H1 (cell line): ENCODE data around the gene CACNA1B. TPM values are rescaled to one million over a fixed set of nuclear protein-coding genes. Genes with fewer than 3 reads are reported as not detected.

ENCODE experiments used
- CTCF ChIA-PET: fragments of 300-600 bp; sonication (Branson Sonifier 250); formaldehyde crosslinking; loops from one replicate; lab custom pipeline; 2021; ENCODE audit not compliant: partially characterized antibody; lab: Charles Lee
- POLR2A ChIA-PET: fragments of 300-600 bp; sonication (Branson Sonifier 250); formaldehyde crosslinking; loops from one replicate; lab custom pipeline; 2021; ENCODE audit warnings: inconsistent platforms; ENCODE audit not compliant: partially characterized antibody; lab: Charles Lee
- DNase-seq, 2 experiments: peaks; one replicate each; pipeline versions ENCODE4 v3.0.0 to v3.0.0-alpha.2; 2010 to 2022; ENCODE audit warnings: low spot score in 2 of 2, low read depth in 1 of 2, mixed read lengths in 1 of 2
- FAIRE-seq: peaks from 2 replicates; lab custom pipeline; 2011; peaks lifted over from hg19 to GRCh38; lab: Jason Lieb, UNC
- H2AFZ ChIP-seq: 2 replicates; pipeline ENCODE4 v1.8.1; 2012; ENCODE audit warnings: low read length, inconsistent platforms
- H2AK5ac ChIP-seq: 2 replicates; pipeline ENCODE4 v1.6.1; 2013; ENCODE audit warnings: low read depth, low read length
- H2BK120ac ChIP-seq: replicated peaks from 2 replicates; pipeline ENCODE3; 2013; ENCODE audit warnings: low read depth, low read length, inconsistent platforms
- H2BK12ac ChIP-seq: 2 replicates; pipeline ENCODE4 v1.6.1; 2013; ENCODE audit warnings: low read depth, low read length
- H2BK15ac ChIP-seq: 2 replicates; pipeline ENCODE4 v1.6.1; 2013; ENCODE audit warnings: low read length
- H2BK20ac ChIP-seq: 2 replicates; pipeline ENCODE4 v1.6.1; 2013; ENCODE audit warnings: low read length
- H2BK5ac ChIP-seq: 2 replicates; pipeline ENCODE4 v1.6.1; 2013; ENCODE audit warnings: low read depth, low read length
- H3K14ac ChIP-seq: 2 replicates; pipeline ENCODE4 v1.6.1; 2013; ENCODE audit warnings: inconsistent platforms; ENCODE audit not compliant: insufficient read length
- H3K18ac ChIP-seq: 2 replicates; pipeline ENCODE4 v1.6.1; 2013; ENCODE audit warnings: low read length; ENCODE audit errors: extremely low read depth
- H3K23ac ChIP-seq: 2 replicates; pipeline ENCODE4 v1.6.1; 2013; ENCODE audit warnings: inconsistent platforms; ENCODE audit not compliant: insufficient read length
- H3K23me2 ChIP-seq: 2 replicates; pipeline ENCODE4 v1.6.1; 2013; ENCODE audit warnings: low read depth, low read length
- H3K27ac ChIP-seq: 2 replicates; pipeline ENCODE4 v1.6.1; 2011; ENCODE audit warnings: low read depth, low read length, inconsistent platforms
- H3K27me3 ChIP-seq, 4 experiments: replicated peaks in 1 of 4; 1 replicate in 1 of 4; 2 replicates in 3 of 4; pipeline versions ENCODE4 v1.6.1 to v1.8.1; 2011 to 2013; ENCODE audit warnings: low read length in 3 of 4, mild to moderate bottlenecking in 3 of 4, inconsistent platforms in 2 of 4, mixed read lengths in 2 of 4, moderate library complexity in 1 of 4; ENCODE audit not compliant: control insufficient read depth in 3 of 4, insufficient read depth in 3 of 4; ENCODE audit errors: extremely low read depth in 1 of 4
- H3K36me3 ChIP-seq, 4 experiments: 2 replicates each; pipeline versions ENCODE4 v1.6.1 to v1.8.1; 2011 to 2013; ENCODE audit warnings: mild to moderate bottlenecking in 4 of 4, low read length in 3 of 4, moderate library complexity in 2 of 4, control low read depth in 1 of 4, inconsistent platforms in 1 of 4; ENCODE audit not compliant: insufficient read depth in 4 of 4, control insufficient read depth in 2 of 4
- H3K4ac ChIP-seq: replicated peaks from 2 replicates; pipeline ENCODE3; 2013; ENCODE audit warnings: low read length, low read depth, mixed read lengths, inconsistent platforms; ENCODE audit not compliant: insufficient read length
- H3K4me1 ChIP-seq, 4 experiments: replicated peaks in 1 of 4; 1 replicate in 1 of 4; 2 replicates in 3 of 4; pipeline versions ENCODE4 v1.6.1 to v1.8.1; 2011 to 2013; ENCODE audit warnings: low read length in 3 of 4, inconsistent platforms in 2 of 4, mixed read lengths in 1 of 4; ENCODE audit not compliant: insufficient read depth in 4 of 4, control insufficient read depth in 3 of 4
- H3K4me2 ChIP-seq, 2 experiments: 2 replicates each; pipeline versions ENCODE4 v1.6.1 to v1.8.1; 2011 to 2013; ENCODE audit warnings: low read depth in 2 of 2, low read length in 2 of 2, control low read depth in 1 of 2, inconsistent platforms in 1 of 2, mild to moderate bottlenecking in 1 of 2; ENCODE audit not compliant: insufficient read depth in 1 of 2
- H3K4me3 ChIP-seq, 4 experiments: fragments of 200-600, 300-600 bp in 1 of 4; sonication (generic), shearing (Covaris generic), sonication (Bioruptor Twin) in 1 of 4; 2 replicates each; pipeline versions ENCODE4 v1.5.1 to v1.8.1; 2011 to 2016; ENCODE audit warnings: low read length in 4 of 4, low read depth in 3 of 4, control low read depth in 2 of 4, inconsistent platforms in 2 of 4, mild to moderate bottlenecking in 2 of 4, mixed read lengths in 1 of 4, moderate library complexity in 1 of 4; ENCODE audit not compliant: insufficient read depth in 2 of 4; ENCODE audit errors: extremely low read depth in 1 of 4
- H3K56ac ChIP-seq: replicated peaks from 2 replicates; pipeline ENCODE3; 2013; ENCODE audit warnings: low read depth, mild to moderate bottlenecking, mixed read lengths, low read length, inconsistent platforms; ENCODE audit not compliant: insufficient read length
- H3K79me1 ChIP-seq: 2 replicates; pipeline ENCODE4 v1.6.1; 2013; ENCODE audit warnings: low read depth, low read length, control low read depth
- H3K79me2 ChIP-seq, 2 experiments: 2 replicates each; pipeline versions ENCODE4 v1.6.1 to v1.8.1; 2012 to 2013; ENCODE audit warnings: low read length in 2 of 2, mild to moderate bottlenecking in 2 of 2, inconsistent platforms in 1 of 2; ENCODE audit not compliant: insufficient read depth in 2 of 2, control insufficient read depth in 1 of 2
- H3K9ac ChIP-seq, 4 experiments: replicated peaks in 1 of 4; 1 replicate in 1 of 4; 2 replicates in 3 of 4; pipeline versions ENCODE4 v1.6.1 to v1.8.1; 2011 to 2013; ENCODE audit warnings: low read depth in 3 of 4, low read length in 3 of 4, control low read depth in 2 of 4, mild to moderate bottlenecking in 2 of 4, moderate library complexity in 2 of 4, inconsistent platforms in 1 of 4; ENCODE audit errors: extremely low read depth in 1 of 4
- H3K9me3 ChIP-seq, 2 experiments: 2 replicates each; pipeline versions ENCODE4 v1.6.1 to v1.8.1; 2012 to 2013; ENCODE audit warnings: mild to moderate bottlenecking in 2 of 2, moderate library complexity in 2 of 2, control low read depth in 1 of 2, inconsistent platforms in 1 of 2, low read depth in 1 of 2, low read length in 1 of 2, mixed read lengths in 1 of 2; ENCODE audit not compliant: insufficient read depth in 2 of 2
- H4K20me1 ChIP-seq, 2 experiments: replicated peaks in 1 of 2; 2 replicates each; pipeline versions ENCODE3 to v1.8.1; 2011 to 2013; ENCODE audit warnings: inconsistent platforms in 2 of 2, low read length in 2 of 2, mild to moderate bottlenecking in 1 of 2; ENCODE audit not compliant: insufficient read depth in 2 of 2, control insufficient read depth in 1 of 2
- H4K5ac ChIP-seq: 2 replicates; pipeline ENCODE4 v1.6.1; 2013; ENCODE audit warnings: low read length, low read depth, mixed read lengths, inconsistent platforms; ENCODE audit not compliant: insufficient read length
- H4K8ac ChIP-seq: 2 replicates; pipeline ENCODE4 v1.8.0; 2013; ENCODE audit warnings: mild to moderate bottlenecking, moderate library complexity, low read length, inconsistent platforms; ENCODE audit not compliant: insufficient read depth; ENCODE audit errors: extremely low read depth
- H4K91ac ChIP-seq: replicated peaks from 2 replicates; pipeline ENCODE3; 2013; ENCODE audit warnings: low read length, mixed read lengths, inconsistent platforms; ENCODE audit not compliant: insufficient read length
- ATF2 ChIP-seq: IDR thresholded peaks from 2 replicates; pipeline ENCODE4 v1.6.1; 2012; ENCODE audit warnings: low read length, inconsistent platforms
- BACH1 ChIP-seq: IDR thresholded peaks from 2 replicates; pipeline ENCODE4 v1.6.1; 2012; ENCODE audit warnings: low read length, improper control_type of control experiment
- BRCA1 ChIP-seq: IDR thresholded peaks from 2 replicates; pipeline ENCODE4 v1.6.1; 2012; ENCODE audit warnings: low read depth, low read length, improper control_type of control experiment
- CBX8 ChIP-seq: fragments of 300-800, 300-1000 bp; sonication (generic); IDR thresholded peaks from 2 replicates; pipeline ENCODE4 v1.7.1; 2016; ENCODE audit warnings: low read depth, low read length, borderline replicate concordance
- CTBP2 ChIP-seq: IDR thresholded peaks from 2 replicates; pipeline ENCODE4 v1.7.0; 2011; ENCODE audit warnings: borderline replicate concordance, mild to moderate bottlenecking, moderate library complexity, mixed read lengths, low read length; ENCODE audit not compliant: insufficient read depth, insufficient read length
- EGR1 ChIP-seq: IDR thresholded peaks from 2 replicates; pipeline ENCODE4 v1.6.1; 2011; ENCODE audit warnings: low read depth, low read length, borderline replicate concordance
- GABPA ChIP-seq: IDR thresholded peaks from 2 replicates; pipeline ENCODE4 v1.6.1; 2011; ENCODE audit warnings: mild to moderate bottlenecking, low read length, moderate library complexity, borderline replicate concordance; ENCODE audit not compliant: insufficient read depth
- GTF2F1 ChIP-seq: IDR thresholded peaks from 2 replicates; pipeline ENCODE4 v1.6.1; 2012; ENCODE audit warnings: low read depth, low read length, improper control_type of control experiment, borderline replicate concordance
- MAX ChIP-seq: IDR thresholded peaks from 2 replicates; pipeline ENCODE4 v1.6.1; 2012; ENCODE audit warnings: inconsistent platforms
- NANOG ChIP-seq: IDR thresholded peaks from 2 replicates; pipeline ENCODE4 v1.6.1; 2011; ENCODE audit warnings: low read length, low read depth, mild to moderate bottlenecking, inconsistent platforms; ENCODE audit not compliant: insufficient read depth, poor library complexity, severe bottlenecking
- POU5F1 ChIP-seq: IDR thresholded peaks from 2 replicates; pipeline ENCODE4 v1.6.1; 2011; ENCODE audit warnings: low read depth, mild to moderate bottlenecking, low read length, moderate library complexity
- RBBP5 ChIP-seq: IDR thresholded peaks from 2 replicates; pipeline ENCODE4 v1.7.1; 2012; ENCODE audit warnings: low read depth, mild to moderate bottlenecking, inconsistent platforms, low read length, moderate library complexity, borderline replicate concordance
- WGBS, 2 experiments: shearing (Covaris generic) in 1 of 2; methylation state at CpG; one replicate each; pipeline versions ENCODE4 v1.1.6 to v1.1.7; 2013 to 2015; ENCODE audit warnings: low lambda C conversion rate in 2 of 2, mixed read lengths in 2 of 2, inconsistent platforms in 1 of 2, low coverage in 1 of 2, missing lambda C conversion rate in 1 of 2; ENCODE audit not compliant: insufficient replicate concordance in 2 of 2, insufficient coverage in 1 of 2, insufficient read length in 1 of 2; ENCODE audit errors: extremely low coverage in 1 of 2, missing lambda C conversion rate in 1 of 2; 5-methylcytosine and 5-hydroxymethylcytosine counted together
- polyA plus RNA-seq, 7 experiments: library from polyadenylated mRNA; depleted of rRNA in 3 of 7; stranded (reverse) in 5 of 7; unstranded in 2 of 7; fragments of >200 nt in 5 of 7; fragments of 200-250 nt in 2 of 7; gene quantifications; 1 replicate in 5 of 7; 2 replicates in 1 of 7; 4 replicates in 1 of 7; pipeline versions ENCODE4 v1.2.1 to v1.2.3, GENCODE V29; 2011 to 2013; ENCODE audit warnings: missing spikeins in 2 of 7, mixed read lengths in 2 of 7
- total RNA-seq: library from RNA; stranded (reverse); fragmentation: NEBNext Ultra II Directional; extraction: Animal tissue kit (Norgen Biotek cat#: 25700); gene quantifications from 2 replicates; pipeline ENCODE4 v1.2.1, GENCODE V29; 2021

CACNA1B gene
- total and polyA plus RNA-seq, 2 of the 8 experiments (the other 6 are each of a cell fraction or from before 2014, with no cell fraction given), result 1.5 to 5.7 TPM

- no peak for FAIRE-seq
- CTCF ChIA-PET, result interaction anchor here (0.9 kb wide), 1 partner anchor 23 kb away, joined by 3 read pairs; no protein-coding TSS in a partner anchor
- no peak for TF ChIP-seq ATF2
- TF ChIP-seq BACH1, result no peak
- no peak for TF ChIP-seq EGR1
- TF ChIP-seq BRCA1, result no peak
- TF ChIP-seq CBX8, result no peak
- no peak for TF ChIP-seq RBBP5
- TF ChIP-seq GABPA, result no peak
- no peak for TF ChIP-seq GTF2F1
- TF ChIP-seq CTBP2, result no peak
- TF ChIP-seq MAX, result no peak
- TF ChIP-seq POU5F1, result no peak
- no peak for TF ChIP-seq NANOG
These were observed 165.5 kb downstream of the CACNA1B start for GRCh38 chr9:138043061-138043410.

More at GRCh38 chr9:138043061-138043410, 165.5 kb downstream of the CACNA1B start:
- H2BK12ac ChIP-seq, result no peak overlapping the region
- H3K4me1 ChIP-seq, result no peaks in the 10 kb centered on the region
- H3K14ac ChIP-seq, result no peak overlapping the region
- H2BK20ac ChIP-seq, result no peak overlapping the region
- H2BK5ac ChIP-seq, result 0 out of 2 replicates have a peak overlapping the region, but pooled peaks have one; percentile 30
- 90% methylated on average over 11 of the region's 12 CpGs; no CpG with 5 or more reads in 1 of the 2 experiments for WGBS, 2 experiments
- H3K18ac ChIP-seq, result no peak overlapping the region
- no peak overlapping the region for H2AK5ac ChIP-seq
- no peaks in the 10 kb centered on the region; a peak in 1 of 8 replicates for H3K36me3 ChIP-seq
- no peaks in the 10 kb centered on the region for H3K27me3 ChIP-seq
- no peak overlapping the region for H3K4me2 ChIP-seq
- H3K23ac ChIP-seq, result no peak overlapping the region
- H3K56ac ChIP-seq, result no peak overlapping the region
- H4K5ac ChIP-seq, result no peak overlapping the region
- DNase-seq, result peak in 1 of 2 experiments; percentile 27
- no peak overlapping the region for H3K4me3 ChIP-seq
- H3K9ac ChIP-seq, result no peak overlapping the region
- H3K27ac ChIP-seq, result no peak overlapping the region
- no peak overlapping the region for H4K91ac ChIP-seq
- H4K20me1 ChIP-seq, result peaks cover 0 to 6% of the 10 kb centered on the region in 2 experiments
- no peaks in the 10 kb centered on the region for H3K79me1 ChIP-seq
- H3K23me2 ChIP-seq, result no peaks in the 10 kb centered on the region
- H3K9me3 ChIP-seq, result peaks cover 16 to 63% of the 10 kb centered on the region in 2 experiments; a peak in 3 of 4 replicates
- H4K8ac ChIP-seq, result no peak overlapping the region; the same call in 1 of the 2 replicates
- no peak overlapping the region for H2AFZ ChIP-seq
- H3K79me2 ChIP-seq, result no peaks in the 10 kb centered on the region
- POLR2A ChIA-PET, result no interaction called here
- no peak overlapping the region for H2BK120ac ChIP-seq
- H3K4ac ChIP-seq, result no peak overlapping the region
- no peak overlapping the region for H2BK15ac ChIP-seq
